Measurements from ENCODE around the gene RNF7.

The RNF7 gene

DNA sequence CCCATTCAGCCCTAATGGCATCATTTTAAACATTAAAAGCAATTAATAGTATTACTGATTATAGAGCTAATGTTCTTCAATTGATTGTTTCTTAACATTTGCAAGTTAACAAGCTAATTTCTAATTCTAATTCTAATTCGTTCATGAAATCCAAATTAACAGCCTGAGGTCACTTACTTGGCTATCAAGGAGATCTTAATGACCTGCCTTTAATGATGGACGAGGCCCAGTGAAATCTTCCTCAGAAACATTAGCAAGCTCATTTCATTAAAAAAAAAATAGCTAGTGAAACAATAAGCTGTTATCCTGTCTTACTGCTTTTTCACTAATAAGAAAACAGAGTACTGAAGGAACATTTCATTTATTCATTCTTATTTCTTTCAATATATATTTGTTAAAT is 15.4 kb upstream of the RNF7 start:
- no peaks in the 10 kb centered on the region for H3K36me3 ChIP-seq (ENCODE audit: insufficient read depth, low read length)
- TF ChIP-seq CTCF (IDR thresholded peaks at IDR 0.05; ENCODE audit: borderline replicate concordance, extremely low read depth, low read length, poor library complexity, severe bottlenecking): no peak
- no peak for TF ChIP-seq EZH2 (IDR thresholded peaks at IDR 0.05; ENCODE audit: borderline replicate concordance, low read depth, low read length, severe bottlenecking)
- no peak for ATAC-seq (ENCODE audit: insufficient read depth, low read depth)
- no peak overlapping the region for H3K4me2 ChIP-seq (ENCODE audit: insufficient read depth, low read length)
- H3K9me3 ChIP-seq (ENCODE audit: insufficient read depth, low read length, severe bottlenecking): no peaks in the 10 kb centered on the region
- H4K20me1 ChIP-seq (ENCODE audit: insufficient read depth, low read length): no peaks in the 10 kb centered on the region
- H3K9ac ChIP-seq (ENCODE audit: low read depth, low read length): no peak overlapping the region
- no peak overlapping the region for H3K4me3 ChIP-seq (ENCODE audit: low read depth in 1 of 2, low read length in 2 of 2)
- H3K4me1 ChIP-seq (ENCODE audit: insufficient read depth, low read length): no peaks in the 10 kb centered on the region
- H3K79me2 ChIP-seq (ENCODE audit: insufficient read depth, low read length): no peaks in the 10 kb centered on the region
- H2AFZ ChIP-seq (ENCODE audit: low read depth, low read length): no peak overlapping the region
- no peak for DNase-seq
- H3K27me3 ChIP-seq (ENCODE audit: insufficient read depth, low read length, poor library complexity): no peaks in the 10 kb centered on the region
- no peak overlapping the region for H3K27ac ChIP-seq (ENCODE audit: low read length)

DNA sequence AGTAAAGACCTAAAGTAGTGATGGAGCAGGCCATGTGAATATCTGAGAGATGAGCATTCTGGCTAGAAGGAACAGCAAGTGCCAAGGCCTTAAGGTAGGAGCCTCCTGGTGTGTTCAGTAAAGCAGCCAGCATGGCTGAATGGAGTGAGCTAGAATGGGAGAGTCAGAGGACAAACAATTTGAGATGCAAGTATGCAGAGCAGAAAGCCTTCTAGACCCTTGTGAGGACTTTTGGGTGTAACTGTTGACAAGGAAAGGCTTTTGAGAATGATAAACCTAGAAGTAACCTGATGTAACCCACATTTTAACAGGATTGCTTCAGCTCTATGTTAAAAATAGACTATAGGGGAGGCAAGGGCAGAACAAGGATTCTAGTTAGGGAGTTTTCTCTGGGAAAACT is 14.8 kb upstream of the RNF7 start:
- ATAC-seq (ENCODE audit: insufficient read depth, low read depth): no peak
- H3K4me3 ChIP-seq (ENCODE audit: low read depth in 1 of 2, low read length in 2 of 2): no peak overlapping the region
- TF ChIP-seq EZH2 (IDR thresholded peaks at IDR 0.05; ENCODE audit: borderline replicate concordance, low read depth, low read length, severe bottlenecking) (no peak), CTCF (IDR thresholded peaks at IDR 0.05; ENCODE audit: borderline replicate concordance, extremely low read depth, low read length, poor library complexity, severe bottlenecking) (no peak)
- H2AFZ ChIP-seq (ENCODE audit: low read depth, low read length): no peak overlapping the region
- no peak overlapping the region for H3K9ac ChIP-seq (ENCODE audit: low read depth, low read length)
- no peak overlapping the region for H3K27ac ChIP-seq (ENCODE audit: low read length)
- no peaks in the 10 kb centered on the region for H3K36me3 ChIP-seq (ENCODE audit: insufficient read depth, low read length)
- no peak for DNase-seq
- no peaks in the 10 kb centered on the region for H3K4me1 ChIP-seq (ENCODE audit: insufficient read depth, low read length)
- H4K20me1 ChIP-seq (ENCODE audit: insufficient read depth, low read length): no peaks in the 10 kb centered on the region
- no peaks in the 10 kb centered on the region for H3K9me3 ChIP-seq (ENCODE audit: insufficient read depth, low read length, severe bottlenecking)
- H3K79me2 ChIP-seq (ENCODE audit: insufficient read depth, low read length): no peaks in the 10 kb centered on the region
- H3K27me3 ChIP-seq (ENCODE audit: insufficient read depth, low read length, poor library complexity): no peaks in the 10 kb centered on the region
- no peak overlapping the region for H3K4me2 ChIP-seq (ENCODE audit: insufficient read depth, low read length)

DNA sequence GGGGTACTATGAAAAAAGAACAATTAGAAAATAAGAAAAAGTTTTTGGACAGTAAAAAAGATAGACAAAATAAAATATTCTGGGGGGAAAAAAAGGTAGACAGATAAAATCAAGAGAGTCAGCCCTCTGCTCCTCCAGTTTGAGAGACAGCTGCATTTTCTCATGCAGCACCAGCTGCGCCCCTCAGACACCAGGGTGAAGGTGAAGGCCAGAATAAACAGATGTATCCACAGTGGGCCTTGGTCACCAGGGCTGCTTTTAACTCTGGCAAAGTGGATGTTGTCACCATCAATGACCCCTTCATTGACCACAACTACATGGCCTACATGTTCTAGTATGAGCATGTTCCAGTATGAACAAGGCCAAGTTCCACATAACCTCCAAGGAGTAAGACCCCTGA is 13.9 kb upstream of the RNF7 start:
- H2AFZ ChIP-seq (ENCODE audit: low read depth, low read length): no peak overlapping the region
- no peaks in the 10 kb centered on the region for H4K20me1 ChIP-seq (ENCODE audit: insufficient read depth, low read length)
- no peaks in the 10 kb centered on the region for H3K36me3 ChIP-seq (ENCODE audit: insufficient read depth, low read length)
- ATAC-seq (ENCODE audit: insufficient read depth, low read depth) (no peak), DNase-seq (no peak)
- no peak for TF ChIP-seq CTCF (IDR thresholded peaks at IDR 0.05; ENCODE audit: borderline replicate concordance, extremely low read depth, low read length, poor library complexity, severe bottlenecking)
- no peak for TF ChIP-seq EZH2 (IDR thresholded peaks at IDR 0.05; ENCODE audit: borderline replicate concordance, low read depth, low read length, severe bottlenecking)
- no peaks in the 10 kb centered on the region for H3K27me3 ChIP-seq (ENCODE audit: insufficient read depth, low read length, poor library complexity)
- H3K9me3 ChIP-seq (ENCODE audit: insufficient read depth, low read length, severe bottlenecking): no peaks in the 10 kb centered on the region
- no peaks in the 10 kb centered on the region for H3K4me1 ChIP-seq (ENCODE audit: insufficient read depth, low read length)
- no peak overlapping the region for H3K4me2 ChIP-seq (ENCODE audit: insufficient read depth, low read length)
- H3K4me3 ChIP-seq (ENCODE audit: low read depth in 1 of 2, low read length in 2 of 2): no peak overlapping the region
- H3K79me2 ChIP-seq (ENCODE audit: insufficient read depth, low read length): no peaks in the 10 kb centered on the region
- H3K27ac ChIP-seq (ENCODE audit: low read length): no peak overlapping the region
- no peak overlapping the region for H3K9ac ChIP-seq (ENCODE audit: low read depth, low read length)

- TF ChIP-seq CTCF (IDR thresholded peaks at IDR 0.05; ENCODE audit: borderline replicate concordance, extremely low read depth, low read length, poor library complexity, severe bottlenecking) (no peak), EZH2 (IDR thresholded peaks at IDR 0.05; ENCODE audit: borderline replicate concordance, low read depth, low read length, severe bottlenecking) (no peak)
- Histone ChIP-seq H3K4me1 (ENCODE audit: insufficient read depth, low read length) (no peaks in the 10 kb centered on the region), H3K9me3 (ENCODE audit: insufficient read depth, low read length, severe bottlenecking) (no peaks in the 10 kb centered on the region), H3K4me3 (ENCODE audit: low read depth in 1 of 2, low read length in 2 of 2) (no peak overlapping the region), H3K79me2 (ENCODE audit: insufficient read depth, low read length) (no peaks in the 10 kb centered on the region), H3K27me3 (ENCODE audit: insufficient read depth, low read length, poor library complexity) (no peaks in the 10 kb centered on the region), H3K4me2 (ENCODE audit: insufficient read depth, low read length) (no peak overlapping the region), H3K9ac (ENCODE audit: low read depth, low read length) (no peak overlapping the region), H3K36me3 (ENCODE audit: insufficient read depth, low read length) (no peaks in the 10 kb centered on the region), H3K27ac (ENCODE audit: low read length) (no peak overlapping the region), H4K20me1 (ENCODE audit: insufficient read depth, low read length) (no peaks in the 10 kb centered on the region), H2AFZ (ENCODE audit: low read depth, low read length) (no peak overlapping the region)
- ATAC-seq (ENCODE audit: insufficient read depth, low read depth) (no peak), DNase-seq (no peak)
Observed at GRCh38 chr3:141725036-141725435, 13.1 kb upstream of the RNF7 start.
